Panc1 (cell line): ENCODE data around the gene TGFBI.

Source experiments
- POLR2AphosphoS5 ChIP-seq: IDR thresholded peaks from 2 replicates; pipeline ENCODE4 v1.6.1; 2012; ENCODE audit warnings: mild to moderate bottlenecking, low read depth, low read length, moderate library complexity
- SIN3A ChIP-seq: IDR thresholded peaks from 2 replicates; pipeline ENCODE4 v1.6.1; 2012; ENCODE audit warnings: low read depth, mild to moderate bottlenecking, low read length, moderate library complexity, borderline replicate concordance; ENCODE audit not compliant: insufficient read depth
- TCF7L2 ChIP-seq: IDR thresholded peaks from 2 replicates; pipeline ENCODE4 v1.6.1; 2011; ENCODE audit warnings: mild to moderate bottlenecking, low read depth, low read length, inconsistent platforms
- TF ChIP-seq, protein P1 (sequence below): fragments of 450-650 bp; IDR thresholded peaks from 2 replicates; pipeline ENCODE4 v1.5.1; 2017; ENCODE audit warnings: mild to moderate bottlenecking

DNA sequence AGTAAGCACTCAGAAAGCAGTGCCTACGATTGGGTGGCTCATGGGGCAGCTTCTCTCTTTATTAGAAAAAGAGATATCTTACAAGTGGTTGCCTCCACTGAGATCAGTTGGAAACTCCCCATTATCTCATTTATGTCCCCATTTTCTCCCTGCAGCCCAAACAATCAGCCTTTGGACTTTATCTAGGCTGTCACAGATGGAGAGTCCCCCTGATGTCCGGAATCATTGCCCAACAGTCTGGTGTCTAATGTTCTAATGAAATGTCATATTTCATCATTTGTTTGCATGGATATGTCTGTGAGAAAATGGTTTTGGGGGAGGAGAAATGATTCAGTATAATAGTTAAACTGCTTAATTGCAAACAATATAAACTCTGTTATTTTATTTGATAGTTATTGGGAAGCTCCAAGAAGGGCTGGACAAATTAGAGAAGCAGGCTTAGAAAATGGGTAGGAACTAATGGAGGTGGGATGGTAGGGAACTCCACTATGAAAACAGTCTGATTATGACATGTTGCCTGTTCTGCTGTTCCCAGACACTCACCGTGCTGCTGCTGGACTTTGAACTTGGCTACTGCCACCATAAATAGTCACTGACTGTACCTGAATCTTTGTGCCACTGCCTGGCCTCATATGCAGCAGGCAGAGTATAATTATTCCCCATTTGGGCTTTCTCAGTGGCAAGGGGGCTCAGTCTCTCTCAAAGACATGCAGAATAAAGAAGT is 65.6 kb downstream of the TGFBI start:
- TF ChIP-seq, protein P1, sequence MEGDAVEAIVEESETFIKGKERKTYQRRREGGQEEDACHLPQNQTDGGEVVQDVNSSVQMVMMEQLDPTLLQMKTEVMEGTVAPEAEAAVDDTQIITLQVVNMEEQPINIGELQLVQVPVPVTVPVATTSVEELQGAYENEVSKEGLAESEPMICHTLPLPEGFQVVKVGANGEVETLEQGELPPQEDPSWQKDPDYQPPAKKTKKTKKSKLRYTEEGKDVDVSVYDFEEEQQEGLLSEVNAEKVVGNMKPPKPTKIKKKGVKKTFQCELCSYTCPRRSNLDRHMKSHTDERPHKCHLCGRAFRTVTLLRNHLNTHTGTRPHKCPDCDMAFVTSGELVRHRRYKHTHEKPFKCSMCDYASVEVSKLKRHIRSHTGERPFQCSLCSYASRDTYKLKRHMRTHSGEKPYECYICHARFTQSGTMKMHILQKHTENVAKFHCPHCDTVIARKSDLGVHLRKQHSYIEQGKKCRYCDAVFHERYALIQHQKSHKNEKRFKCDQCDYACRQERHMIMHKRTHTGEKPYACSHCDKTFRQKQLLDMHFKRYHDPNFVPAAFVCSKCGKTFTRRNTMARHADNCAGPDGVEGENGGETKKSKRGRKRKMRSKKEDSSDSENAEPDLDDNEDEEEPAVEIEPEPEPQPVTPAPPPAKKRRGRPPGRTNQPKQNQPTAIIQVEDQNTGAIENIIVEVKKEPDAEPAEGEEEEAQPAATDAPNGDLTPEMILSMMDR: no peak
- TF ChIP-seq POLR2AphosphoS5: no peak
- no peak for TF ChIP-seq TCF7L2
- no peak for TF ChIP-seq SIN3A
